OCI-LY3 (cell line): ENCODE results near the gene SAMHD1.

Experiments used
- H2AFZ ChIP-seq: fragments of 200-600, 300-600 bp; shearing (Covaris generic); 2 replicates; pipeline ENCODE4 v1.6.0; 2014; ENCODE audit warnings: antibody characterized with exemption, low read depth, low read length
- H3K27ac ChIP-seq: fragments of 200-600, 300-600 bp; sonication (generic); 2 replicates; pipeline ENCODE4 v1.5.1; 2014; ENCODE audit warnings: mild to moderate bottlenecking, low read length, moderate library complexity, mixed read lengths
- H3K27me3 ChIP-seq: fragments of 200-600, 300-600 bp; sonication (generic); 2 replicates; pipeline ENCODE4 v1.6.1; 2014; ENCODE audit warnings: low read depth, low read length, mixed read lengths
- H3K36me3 ChIP-seq: fragments of 200-600, 300-600 bp; sonication (generic); replicated peaks from 2 replicates; pipeline ENCODE3; 2014; ENCODE audit warnings: low read depth, low read length, mixed read lengths
- H3K4me1 ChIP-seq: fragments of 300-600, 200-600 bp; sonication (generic); 2 replicates; pipeline ENCODE4 v1.6.1; 2014; ENCODE audit warnings: low read length, mixed read lengths
- H3K4me2 ChIP-seq: fragments of 200-600, 300-600 bp; sonication (generic); 2 replicates; pipeline ENCODE4 v1.6.1; 2014; ENCODE audit warnings: low read length, mixed read lengths
- H3K4me3 ChIP-seq: fragments of 300-600, 200-600 bp; sonication (generic); 2 replicates; pipeline ENCODE4 v1.5.1; 2014; ENCODE audit warnings: antibody characterized with exemption, mild to moderate bottlenecking, low read length, moderate library complexity
- H3K79me2 ChIP-seq: fragments of 300-600, 200-600 bp; shearing (Covaris generic); 2 replicates; pipeline ENCODE4 v1.6.1; 2014; ENCODE audit warnings: mild to moderate bottlenecking, low read length, mixed read lengths
- H3K9ac ChIP-seq: fragments of 300-600, 200-600 bp; shearing (Covaris generic); 2 replicates; pipeline ENCODE4 v1.6.0; 2014; ENCODE audit warnings: mild to moderate bottlenecking, low read length, moderate library complexity
- H3K9me3 ChIP-seq: fragments of 200-600, 300-600 bp; shearing (Covaris generic); 2 replicates; pipeline ENCODE4 v1.6.1; 2014; ENCODE audit warnings: low read length, mixed read lengths; ENCODE audit not compliant: insufficient read depth
- H4K20me1 ChIP-seq: fragments of 200-600, 300-600 bp; sonication (generic); 2 replicates; pipeline ENCODE4 v1.6.1; 2016; ENCODE audit warnings: low read length, mixed read lengths; ENCODE audit not compliant: insufficient read depth
- EZH2phosphoT487 ChIP-seq: fragments of 200-600 bp; shearing (Covaris generic); IDR thresholded peaks from 2 replicates; pipeline ENCODE4 v1.6.1; 2018; ENCODE audit warnings: antibody characterized with exemption, mixed run types, low read depth
- TF ChIP-seq, protein P1 (sequence below): fragments of 200-600, 300-600 bp; sonication (generic); IDR thresholded peaks from 2 replicates; pipeline ENCODE4 v1.5.1; 2014; ENCODE audit warnings: antibody characterized with exemption, low read length, low read depth

SAMHD1 gene

DNA sequence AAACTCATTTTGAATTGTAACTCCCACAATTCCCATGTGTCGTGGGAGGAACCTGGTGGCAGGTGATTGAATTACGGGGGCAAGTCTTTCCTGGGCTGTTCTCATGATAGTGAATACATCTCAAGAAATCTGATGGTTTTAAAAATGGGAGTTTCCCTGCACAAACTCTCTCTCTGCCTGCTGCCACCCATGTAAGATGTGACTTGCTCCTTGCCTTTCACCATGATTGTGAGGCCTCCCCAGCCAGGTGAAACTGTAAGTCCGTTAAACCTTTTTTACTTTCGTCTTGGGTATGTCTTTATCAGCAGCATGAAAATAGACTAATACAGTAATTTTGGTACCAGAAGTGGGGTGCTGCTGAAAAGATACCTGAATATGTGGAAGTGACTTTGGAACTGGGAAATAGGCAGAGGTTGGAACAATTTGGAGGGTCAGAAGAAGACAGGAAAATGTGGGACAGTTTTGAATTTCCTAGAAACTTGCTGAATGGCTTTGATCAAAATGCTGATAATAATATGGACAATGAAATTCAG, 41.4 kb upstream of the SAMHD1 start:
- Histone ChIP-seq H3K36me3 (peaks cover 42% of the 10 kb centered on the region), H3K4me2 (no peak overlapping the region), H3K9me3 (no peaks in the 10 kb centered on the region), H2AFZ (no peak overlapping the region), H3K9ac (no peak overlapping the region), H3K27me3 (no peaks in the 10 kb centered on the region), H3K27ac (no peak overlapping the region), H3K4me1 (peaks cover 10% of the 10 kb centered on the region), H3K79me2 (no peaks in the 10 kb centered on the region), H3K4me3 (no peak overlapping the region), H4K20me1 (no peaks in the 10 kb centered on the region)
- no peak for TF ChIP-seq EZH2phosphoT487
- TF ChIP-seq, protein P1, sequence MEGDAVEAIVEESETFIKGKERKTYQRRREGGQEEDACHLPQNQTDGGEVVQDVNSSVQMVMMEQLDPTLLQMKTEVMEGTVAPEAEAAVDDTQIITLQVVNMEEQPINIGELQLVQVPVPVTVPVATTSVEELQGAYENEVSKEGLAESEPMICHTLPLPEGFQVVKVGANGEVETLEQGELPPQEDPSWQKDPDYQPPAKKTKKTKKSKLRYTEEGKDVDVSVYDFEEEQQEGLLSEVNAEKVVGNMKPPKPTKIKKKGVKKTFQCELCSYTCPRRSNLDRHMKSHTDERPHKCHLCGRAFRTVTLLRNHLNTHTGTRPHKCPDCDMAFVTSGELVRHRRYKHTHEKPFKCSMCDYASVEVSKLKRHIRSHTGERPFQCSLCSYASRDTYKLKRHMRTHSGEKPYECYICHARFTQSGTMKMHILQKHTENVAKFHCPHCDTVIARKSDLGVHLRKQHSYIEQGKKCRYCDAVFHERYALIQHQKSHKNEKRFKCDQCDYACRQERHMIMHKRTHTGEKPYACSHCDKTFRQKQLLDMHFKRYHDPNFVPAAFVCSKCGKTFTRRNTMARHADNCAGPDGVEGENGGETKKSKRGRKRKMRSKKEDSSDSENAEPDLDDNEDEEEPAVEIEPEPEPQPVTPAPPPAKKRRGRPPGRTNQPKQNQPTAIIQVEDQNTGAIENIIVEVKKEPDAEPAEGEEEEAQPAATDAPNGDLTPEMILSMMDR, result no peak

DNA sequence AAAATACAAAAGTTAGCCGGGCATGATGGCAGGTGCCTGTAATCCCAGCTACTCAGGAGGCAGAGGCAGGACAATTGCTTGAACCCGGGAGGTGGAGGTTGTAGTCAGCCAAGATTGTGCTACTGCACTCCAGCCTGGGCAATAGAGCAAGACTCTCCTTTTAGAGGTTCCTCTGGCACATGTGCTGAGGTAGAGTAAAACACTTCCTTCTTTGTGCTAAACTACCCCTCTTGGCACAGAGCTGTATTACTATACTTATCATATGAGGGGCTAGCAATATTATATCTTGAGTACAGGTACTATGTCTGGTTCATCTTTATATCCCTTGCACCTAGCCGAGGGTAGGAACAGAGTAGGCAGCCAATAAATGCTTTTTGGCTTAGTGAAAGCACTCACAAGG, 40.2 kb upstream of the SAMHD1 start:
- H3K4me1 ChIP-seq, result peaks cover 10% of the 10 kb centered on the region
- no peaks in the 10 kb centered on the region for H3K27me3 ChIP-seq
- H3K4me2 ChIP-seq, result no peak overlapping the region
- no peak overlapping the region for H3K9ac ChIP-seq
- no peaks in the 10 kb centered on the region for H3K9me3 ChIP-seq
- H3K4me3 ChIP-seq, result no peak overlapping the region
- H3K79me2 ChIP-seq, result no peaks in the 10 kb centered on the region
- H2AFZ ChIP-seq, result no peak overlapping the region
- H3K27ac ChIP-seq, result no peak overlapping the region
- peaks cover 31% of the 10 kb centered on the region for H3K36me3 ChIP-seq
- TF ChIP-seq, protein P1, result no peak
- TF ChIP-seq EZH2phosphoT487, result no peak
- no peaks in the 10 kb centered on the region for H4K20me1 ChIP-seq

DNA sequence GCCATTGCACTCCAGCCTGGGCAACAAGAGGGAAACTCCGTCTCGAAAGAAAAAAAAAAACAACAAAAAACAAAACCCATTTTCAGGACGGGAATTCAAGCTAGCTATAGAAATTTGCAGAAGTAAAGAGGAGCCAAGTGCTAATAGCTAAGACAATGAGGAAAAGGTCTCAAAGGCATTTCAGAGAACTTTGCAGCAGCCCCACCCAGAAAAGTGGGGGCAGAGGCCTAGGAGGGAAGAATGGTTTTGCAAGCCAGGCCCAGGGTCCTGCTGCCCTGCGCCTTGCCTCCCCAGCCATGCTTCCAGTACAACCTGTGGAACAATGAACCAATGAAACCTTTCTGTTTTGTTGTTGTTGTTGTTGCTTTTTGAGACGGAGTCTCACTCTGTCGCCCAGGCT, 38.3 kb upstream of the SAMHD1 start:
- no peak overlapping the region for H2AFZ ChIP-seq
- no peaks in the 10 kb centered on the region for H3K79me2 ChIP-seq
- no peaks in the 10 kb centered on the region for H3K9me3 ChIP-seq
- TF ChIP-seq EZH2phosphoT487, result no peak
- TF ChIP-seq, protein P1, result no peak
- H4K20me1 ChIP-seq, result no peaks in the 10 kb centered on the region
- peaks cover 10% of the 10 kb centered on the region for H3K4me1 ChIP-seq
- peaks cover 14% of the 10 kb centered on the region for H3K36me3 ChIP-seq
- no peak overlapping the region for H3K4me3 ChIP-seq
- no peaks in the 10 kb centered on the region for H3K27me3 ChIP-seq
- no peak overlapping the region for H3K9ac ChIP-seq
- no peak overlapping the region for H3K27ac ChIP-seq
- no peak overlapping the region for H3K4me2 ChIP-seq

DNA sequence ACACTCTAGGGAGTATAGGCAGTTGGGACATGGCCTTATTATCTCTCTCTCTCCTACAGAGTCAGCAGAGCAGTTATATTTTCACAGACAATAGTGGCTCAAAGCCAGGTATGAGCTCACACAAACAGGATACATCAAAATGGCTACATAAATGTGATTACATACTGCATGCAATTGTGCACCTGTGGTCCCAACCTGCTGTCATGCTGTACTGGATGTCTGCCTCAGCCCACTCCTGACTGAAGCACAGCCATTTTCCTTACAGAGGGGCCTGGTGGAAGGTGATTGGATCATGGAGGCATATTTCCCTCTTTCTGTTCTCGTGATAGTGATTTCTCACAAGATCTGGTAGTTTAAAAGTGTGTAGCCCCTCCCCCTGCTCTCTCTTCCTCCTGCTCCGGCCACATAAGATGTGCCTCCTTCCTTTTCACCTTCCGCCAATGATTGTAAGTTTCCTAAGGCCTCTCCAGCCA, 37.0 kb upstream of the SAMHD1 start:
- TF ChIP-seq EZH2phosphoT487, result no peak
- TF ChIP-seq, protein P1, result no peak
- H3K4me2 ChIP-seq, result peak overlapping the region; percentile 40
- no peak overlapping the region for H3K4me3 ChIP-seq
- peaks cover 7% of the 10 kb centered on the region for H3K36me3 ChIP-seq
- H3K27me3 ChIP-seq, result no peaks in the 10 kb centered on the region
- no peak overlapping the region for H3K9ac ChIP-seq
- no peak overlapping the region for H2AFZ ChIP-seq
- no peaks in the 10 kb centered on the region for H3K79me2 ChIP-seq
- H3K27ac ChIP-seq, result no peak overlapping the region
- peaks cover 10% of the 10 kb centered on the region for H3K4me1 ChIP-seq
- H4K20me1 ChIP-seq, result no peaks in the 10 kb centered on the region
- no peaks in the 10 kb centered on the region for H3K9me3 ChIP-seq
